Thyroid gland (tissue), 4 donors: ENCODE results near the gene KCNE4.

ENCODE experiments used
- CTCF ChIP-seq, 6 experiments: fragments of 200-600 bp in 3 of 6; fragments of 450-650 bp in 3 of 6; sonication (generic) in 3 of 6; IDR thresholded peaks; one replicate each; pipeline ENCODE4 v1.5.1; 2016 to 2019; ENCODE audit warnings: antibody characterized with exemption in 6 of 6, mild to moderate bottlenecking in 2 of 6, inconsistent platforms in 1 of 6, moderate library complexity in 1 of 6
- POLR2A ChIP-seq, 2 donors: fragments of 450-650 bp; IDR thresholded peaks; one replicate each; pipeline ENCODE4 v1.6.1; 2017; ENCODE audit warnings: antibody characterized with exemption in 2 of 2, mild to moderate bottlenecking in 2 of 2, moderate library complexity in 1 of 2

DNA sequence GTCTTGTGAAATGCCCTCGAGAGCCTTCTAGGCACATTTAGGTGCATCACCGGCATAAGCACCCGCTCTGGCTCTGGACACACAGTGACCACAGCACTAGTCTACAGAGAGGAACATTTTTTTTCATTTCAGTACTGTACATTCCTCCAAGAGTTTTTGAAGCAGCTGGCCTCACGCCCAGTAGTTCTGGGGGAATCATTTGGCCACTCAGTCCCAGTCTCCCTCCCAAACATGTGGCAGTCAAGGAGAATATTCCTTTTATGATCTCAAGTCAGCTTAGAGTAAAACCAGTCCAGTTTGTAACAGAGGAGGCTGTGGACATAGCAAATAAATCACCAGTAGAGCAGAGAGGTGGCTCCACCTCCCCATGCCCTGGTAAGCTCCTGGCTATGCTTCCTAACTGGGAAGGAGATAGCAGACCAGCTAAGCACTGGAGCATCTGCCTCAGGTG lies 48.1 kb downstream of the KCNE4 start:
- TF ChIP-seq CTCF (IDR thresholded peaks at IDR 0.05) = no peak
- no peak for TF ChIP-seq POLR2A (IDR thresholded peaks at IDR 0.05)
